ENCODE data around the gene NADK2.

The NADK2 gene

GRCh38 chr5:36246036-36246800 is 4.5 kb upstream of the NADK2 start:
- DNase-seq (ENCODE audit: low spot score), result no peak

GRCh38 chr5:36244076-36244475 is 2.4 kb upstream of the NADK2 start:
- no peak for DNase-seq (ENCODE audit: low spot score)

- no peak for DNase-seq (ENCODE audit: low spot score)
Observed at GRCh38 chr5:36243653-36244052, 1.9 kb upstream of the NADK2 start.

GRCh38 chr5:36242534-36243485 is 1.1 kb upstream of the NADK2 start:
- DNase-seq (ENCODE audit: low spot score), result peak; percentile 52

GRCh38 chr5:36240779-36241630 is 720 bp downstream of the NADK2 start:
- DNase-seq (ENCODE audit: low spot score), result peak; percentile 44

GRCh38 chr5:36239370-36240293 is 2.1 kb downstream of the NADK2 start:
- DNase-seq (ENCODE audit: low spot score), result peak; percentile 65

- DNase-seq (ENCODE audit: low spot score), result no peak
Observed at GRCh38 chr5:36238502-36239295, 3.0 kb downstream of the NADK2 start.

- no peak for DNase-seq (ENCODE audit: low spot score)
Observed at GRCh38 chr5:36237751-36238150, 4.0 kb downstream of the NADK2 start.

GRCh38 chr5:36236801-36237200 is 4.9 kb downstream of the NADK2 start:
- no peak for DNase-seq (ENCODE audit: low spot score)

- no peak for DNase-seq (ENCODE audit: low spot score)
Observed at GRCh38 chr5:36232533-36232932, 9.2 kb downstream of the NADK2 start.

- DNase-seq (ENCODE audit: low spot score), result no peak
Observed at GRCh38 chr5:36230151-36230790, 11.5 kb downstream of the NADK2 start.

- DNase-seq (ENCODE audit: low spot score), result no peak
Observed at GRCh38 chr5:36228505-36228904, 13.2 kb downstream of the NADK2 start.

- DNase-seq (ENCODE audit: low spot score), result no peak
Observed at GRCh38 chr5:36227046-36227445, 14.7 kb downstream of the NADK2 start.

- DNase-seq (ENCODE audit: low spot score), result no peak
Observed at GRCh38 chr5:36222620-36223019, 19.1 kb downstream of the NADK2 start.

GRCh38 chr5:36217988-36218387 is 23.7 kb downstream of the NADK2 start:
- no peak for DNase-seq (ENCODE audit: low spot score)

GRCh38 chr5:36217567-36217966 is 24.2 kb downstream of the NADK2 start:
- DNase-seq (ENCODE audit: low spot score), result no peak

GRCh38 chr5:36215910-36216309 is 25.8 kb downstream of the NADK2 start:
- no peak for DNase-seq (ENCODE audit: low spot score)

- DNase-seq (ENCODE audit: low spot score), result no peak
Observed at GRCh38 chr5:36214436-36214835, 27.3 kb downstream of the NADK2 start.

GRCh38 chr5:36209664-36210063 is 32.1 kb downstream of the NADK2 start:
- no peak for DNase-seq (ENCODE audit: low spot score)

- no peak for DNase-seq (ENCODE audit: low spot score)
Observed at GRCh38 chr5:36208786-36209185, 32.9 kb downstream of the NADK2 start.
